Gastroesophageal sphincter (tissue), 4 donors: ENCODE measurements around the gene RIPK4. TPM values are rescaled to one million over a fixed set of nuclear protein-coding genes. Genes with fewer than 3 reads are reported as not detected.

Experiments used
- ATAC-seq: fragments of 150-250 bp; one replicate; pipeline ENCODE4 v1.9.1; 2016; ENCODE audit warnings: mild to moderate bottlenecking, moderate library complexity
- H3K27ac ChIP-seq, 4 donors: fragments of 200-600 bp; sonication (generic) in 3 of 4; 1 replicate in 3 of 4; 2 replicates in 1 of 4; pipeline ENCODE4 v1.5.1; 2016 to 2019
- H3K27me3 ChIP-seq: fragments of 200-600 bp; sonication (generic); one replicate; pipeline ENCODE4 v1.5.1; 2019
- H3K36me3 ChIP-seq, 2 donors: fragments of 200-600 bp; sonication (generic); one replicate each; pipeline ENCODE4 v1.5.1; 2019; ENCODE audit warnings: control low read depth in 1 of 2
- H3K4me1 ChIP-seq, 3 donors: fragments of 200-600 bp; sonication (generic); 1 replicate in 2 of 3; 2 replicates in 1 of 3; pipeline ENCODE4 v1.5.1; 2016 to 2019; ENCODE audit warnings: control low read depth in 2 of 3
- H3K4me3 ChIP-seq, 2 donors: fragments of 200-600 bp; sonication (generic); one replicate each; pipeline ENCODE4 v1.5.1; 2019; ENCODE audit warnings: mild to moderate bottlenecking in 1 of 2, moderate library complexity in 1 of 2
- H3K9me3 ChIP-seq, 3 donors: fragments of 200-600 bp; sonication (generic); one replicate each; pipeline ENCODE4 v1.5.1; 2017 to 2019; ENCODE audit warnings: control low read depth in 2 of 3
- EP300 ChIP-seq: sonication (generic); formaldehyde crosslinking; IDR thresholded peaks from one replicate; pipeline ENCODE4 v1.6.1; 2017; ENCODE audit warnings: antibody characterized with exemption, mild to moderate bottlenecking
- POLR2A ChIP-seq, 2 donors: fragments of 450-650 bp; IDR thresholded peaks; one replicate each; pipeline ENCODE4 v1.6.1; 2017; ENCODE audit warnings: antibody characterized with exemption in 2 of 2, mild to moderate bottlenecking in 2 of 2, moderate library complexity in 1 of 2
- POLR2AphosphoS5 ChIP-seq: sonication (generic); formaldehyde crosslinking; IDR thresholded peaks from one replicate; pipeline ENCODE4 v1.6.1; 2017; ENCODE audit warnings: antibody characterized with exemption
- WGBS, 2 donors: methylation state at CpG; one replicate each; pipeline ENCODE4 v1.1.5; 2018; ENCODE audit warnings: low coverage in 1 of 2; 5-methylcytosine and 5-hydroxymethylcytosine counted together
- total RNA-seq, 4 donors: library from RNA; depleted of rRNA; stranded (reverse); fragments of >200 nt; gene quantifications; one replicate each; pipeline ENCODE4 v1.1.0, GENCODE V29; 2016
- TF ChIP-seq, protein P1 (sequence below), 4 experiments: fragments of 200-600 bp in 2 of 4; fragments of 450-650 bp in 2 of 4; sonication (generic) in 1 of 4; IDR thresholded peaks; one replicate each; pipeline ENCODE4 v1.5.1; 2017 to 2019; ENCODE audit warnings: antibody characterized with exemption in 4 of 4, mild to moderate bottlenecking in 2 of 4, moderate library complexity in 2 of 4

Gene RIPK4
- total RNA-seq, 4 donors from 2014 or later: 0.40 to 5.8 (median 1.5) TPM

DNA sequence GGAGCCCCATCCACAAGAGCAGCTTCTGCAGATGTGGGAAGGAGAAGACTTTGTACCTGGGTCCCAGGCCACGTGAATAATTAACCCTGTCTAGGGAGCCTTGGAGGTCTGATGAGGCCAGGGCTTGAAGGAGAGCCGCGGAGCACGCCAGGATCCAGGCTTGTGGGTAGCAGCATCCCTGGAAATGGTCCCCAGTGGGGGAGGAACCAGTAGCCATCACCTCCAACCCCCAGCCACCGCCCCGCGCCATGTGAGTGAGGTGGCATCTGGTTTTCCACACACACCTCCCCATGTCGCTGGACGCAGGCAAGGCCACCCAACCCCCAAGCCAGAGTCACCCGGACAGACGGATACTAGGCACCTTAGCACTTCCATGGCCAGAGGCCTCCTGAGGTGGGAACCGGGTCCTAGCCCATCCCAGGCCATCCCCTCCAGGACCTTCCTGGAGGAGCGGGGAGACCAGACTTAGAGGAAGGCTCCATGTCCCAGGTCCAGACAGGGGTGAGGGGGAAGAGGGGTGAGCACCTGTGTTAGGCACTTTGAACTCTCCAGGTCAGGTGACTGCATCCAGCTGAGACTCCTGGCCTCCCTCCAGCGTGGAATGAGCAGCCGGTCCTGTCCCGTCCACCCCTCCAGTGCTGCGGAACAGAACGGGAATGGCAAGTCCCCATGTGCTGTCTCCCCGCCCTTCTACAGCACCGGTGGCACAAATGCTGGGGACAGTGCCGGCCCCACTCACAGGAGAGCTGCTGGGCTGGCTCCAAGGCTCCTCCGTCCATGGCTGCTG, 53.2 kb downstream of the RIPK4 start:
- no peak overlapping the region for H3K27ac ChIP-seq
- WGBS, 2 donors: 57% methylated on average over 3 of the region's 22 CpGs; no CpG with 5 or more reads in 1 of the 2 donors

DNA sequence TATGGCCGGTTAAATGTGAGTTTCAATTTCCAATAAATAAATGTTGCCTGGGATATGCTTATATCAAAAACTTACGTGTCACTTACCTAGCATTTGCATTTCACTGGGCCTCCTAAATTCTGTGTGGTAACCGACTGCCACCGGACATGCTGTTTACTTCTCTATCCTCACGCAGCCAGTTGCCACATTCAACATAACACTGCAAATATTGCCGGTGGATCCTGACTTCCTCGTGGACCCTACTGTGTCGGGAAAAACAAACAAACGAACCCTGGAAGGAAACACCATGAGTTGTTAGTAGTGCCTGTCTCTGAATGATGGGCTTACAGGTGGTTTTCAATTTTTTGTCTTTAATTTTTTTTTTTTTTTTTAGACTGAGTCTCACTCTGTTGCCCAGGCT, 54.1 kb downstream of the RIPK4 start:
- ATAC-seq: no peak
- WGBS, 2 donors: 34 to 46% methylated on average over 9 of the region's 9 CpGs
- no peaks in the 10 kb centered on the region for H3K36me3 ChIP-seq
- H3K4me3 ChIP-seq: no peak overlapping the region
- peaks cover 0 to 2% (median 0%) of the 10 kb centered on the region in 3 donors for H3K9me3 ChIP-seq
- no peak overlapping the region for H3K27ac ChIP-seq
- H3K4me1 ChIP-seq: no peaks in the 10 kb centered on the region
- TF ChIP-seq EP300: no peak
- no peak for TF ChIP-seq POLR2A (IDR thresholded peaks at IDR 0.05)
- no peak for TF ChIP-seq POLR2AphosphoS5
- TF ChIP-seq, protein P1, sequence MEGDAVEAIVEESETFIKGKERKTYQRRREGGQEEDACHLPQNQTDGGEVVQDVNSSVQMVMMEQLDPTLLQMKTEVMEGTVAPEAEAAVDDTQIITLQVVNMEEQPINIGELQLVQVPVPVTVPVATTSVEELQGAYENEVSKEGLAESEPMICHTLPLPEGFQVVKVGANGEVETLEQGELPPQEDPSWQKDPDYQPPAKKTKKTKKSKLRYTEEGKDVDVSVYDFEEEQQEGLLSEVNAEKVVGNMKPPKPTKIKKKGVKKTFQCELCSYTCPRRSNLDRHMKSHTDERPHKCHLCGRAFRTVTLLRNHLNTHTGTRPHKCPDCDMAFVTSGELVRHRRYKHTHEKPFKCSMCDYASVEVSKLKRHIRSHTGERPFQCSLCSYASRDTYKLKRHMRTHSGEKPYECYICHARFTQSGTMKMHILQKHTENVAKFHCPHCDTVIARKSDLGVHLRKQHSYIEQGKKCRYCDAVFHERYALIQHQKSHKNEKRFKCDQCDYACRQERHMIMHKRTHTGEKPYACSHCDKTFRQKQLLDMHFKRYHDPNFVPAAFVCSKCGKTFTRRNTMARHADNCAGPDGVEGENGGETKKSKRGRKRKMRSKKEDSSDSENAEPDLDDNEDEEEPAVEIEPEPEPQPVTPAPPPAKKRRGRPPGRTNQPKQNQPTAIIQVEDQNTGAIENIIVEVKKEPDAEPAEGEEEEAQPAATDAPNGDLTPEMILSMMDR (IDR thresholded peaks at IDR 0.05): no peak
- H3K27me3 ChIP-seq: peaks cover 100% of the 10 kb centered on the region

More for the DNA sequence above, 53.2 kb downstream of the RIPK4 start:
- Histone ChIP-seq H3K4me3 (no peak overlapping the region), H3K9me3 (no peaks in the 10 kb centered on the region), H3K36me3 (no peaks in the 10 kb centered on the region), H3K27me3 (peaks cover 95% of the 10 kb centered on the region), H3K4me1 (no peaks in the 10 kb centered on the region)
- TF ChIP-seq, protein P1 (IDR thresholded peaks at IDR 0.05): no peak
- TF ChIP-seq POLR2A (IDR thresholded peaks at IDR 0.05) (no peak), POLR2AphosphoS5 (no peak), EP300 (no peak)
- no peak for ATAC-seq

DNA sequence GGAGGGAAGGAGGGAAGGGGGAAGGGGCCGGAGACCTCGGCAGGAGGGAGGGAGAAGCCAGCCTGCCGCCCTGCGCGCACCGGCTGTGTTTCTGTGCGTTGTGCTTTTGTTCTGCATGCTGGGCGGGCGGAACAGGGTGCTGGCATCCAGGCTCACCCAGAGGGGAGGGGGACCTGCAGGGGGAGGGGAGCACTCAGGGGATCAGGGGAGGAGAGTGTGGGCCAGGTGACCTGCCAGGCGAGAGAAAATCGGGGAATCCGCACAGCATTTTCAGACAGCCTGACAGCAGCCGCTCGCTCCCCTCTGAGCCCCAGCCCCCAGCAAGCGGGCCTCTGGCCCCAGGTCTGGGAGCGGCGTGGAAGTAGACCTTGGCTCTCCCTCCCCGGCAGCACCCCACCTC, 54.7 kb downstream of the RIPK4 start:
- Histone ChIP-seq H3K4me3 (no peak overlapping the region), H3K9me3 (peaks cover 0 to 4% (median 0%) of the 10 kb centered on the region in 3 donors), H3K4me1 (no peaks in the 10 kb centered on the region), H3K36me3 (no peaks in the 10 kb centered on the region), H3K27ac (no peak overlapping the region), H3K27me3 (peaks cover 96% of the 10 kb centered on the region)
- TF ChIP-seq POLR2AphosphoS5 (no peak), EP300 (no peak), POLR2A (IDR thresholded peaks at IDR 0.05) (no peak)
- TF ChIP-seq, protein P1 (IDR thresholded peaks at IDR 0.05): no peak
- 5 to 15% methylated on average over 3 to 10 of the region's 18 CpGs for WGBS, 2 donors
- ATAC-seq: no peak

DNA sequence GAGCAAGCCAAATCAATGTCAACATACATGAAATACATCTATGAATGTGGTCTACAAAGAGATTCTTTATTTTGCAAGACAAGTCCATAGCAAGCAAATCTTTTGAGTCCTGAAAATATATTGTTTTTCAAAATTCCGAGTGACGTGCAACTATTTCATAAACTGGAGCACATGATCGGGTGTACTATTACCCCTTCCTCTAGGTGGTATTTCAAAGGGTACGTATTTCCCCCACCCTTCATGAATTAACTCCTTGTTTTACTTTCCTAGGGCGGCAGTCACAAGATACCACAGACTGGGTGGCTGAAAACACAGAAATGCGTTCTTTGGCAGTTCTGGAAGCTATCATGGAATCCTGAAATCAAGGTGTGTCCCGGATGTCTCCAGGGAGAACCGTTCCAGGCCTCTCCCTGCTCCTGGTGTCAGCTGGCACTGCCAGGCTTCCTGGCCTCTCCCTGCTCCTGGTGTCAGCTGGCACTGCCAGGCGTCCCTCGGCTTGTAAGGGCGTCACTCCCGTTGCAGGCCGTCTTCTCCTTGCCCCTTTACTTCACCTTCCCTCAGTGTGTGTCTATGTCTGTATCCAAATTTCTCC, 55.3 kb downstream of the RIPK4 start:
- Histone ChIP-seq H3K27me3 (peaks cover 89% of the 10 kb centered on the region), H3K4me3 (no peak overlapping the region), H3K4me1 (no peaks in the 10 kb centered on the region), H3K9me3 (peaks cover 0 to 11% (median 0%) of the 10 kb centered on the region in 3 donors), H3K27ac (no peak overlapping the region), H3K36me3 (no peaks in the 10 kb centered on the region)
- ATAC-seq: no peak
- TF ChIP-seq POLR2AphosphoS5 (no peak), POLR2A (IDR thresholded peaks at IDR 0.05) (no peak), EP300 (no peak)
- TF ChIP-seq, protein P1 (IDR thresholded peaks at IDR 0.05): no peak
- WGBS, 2 donors: 61 to 70% methylated on average over 11 to 13 of the region's 13 CpGs

DNA sequence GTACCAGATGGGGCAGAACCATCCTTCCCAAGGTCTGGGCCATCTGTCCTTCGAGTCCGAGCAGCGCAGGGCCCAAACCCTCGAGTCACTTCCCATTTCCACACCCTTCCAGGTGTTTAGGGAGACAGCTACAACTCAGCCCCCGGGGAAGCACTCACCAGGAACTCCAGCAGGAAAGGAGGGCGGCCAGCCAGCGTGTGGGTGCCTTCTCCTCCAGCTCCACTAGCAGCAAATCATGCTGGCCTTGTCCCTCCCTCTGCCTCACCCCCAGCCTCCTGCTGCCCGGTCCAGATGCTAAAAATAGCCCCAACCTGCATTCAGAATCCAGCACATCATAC, 56.1 kb downstream of the RIPK4 start:
- ATAC-seq: no peak
- no peaks in the 10 kb centered on the region for H3K36me3 ChIP-seq
- H3K9me3 ChIP-seq: peaks cover 0 to 14% (median 0%) of the 10 kb centered on the region in 3 donors
- no peak overlapping the region for H3K27ac ChIP-seq
- peaks cover 82% of the 10 kb centered on the region for H3K27me3 ChIP-seq
- no CpG with 5 or more reads among the region's 8 CpGs for WGBS, 2 donors
- no peaks in the 10 kb centered on the region for H3K4me1 ChIP-seq
- TF ChIP-seq, protein P1 (IDR thresholded peaks at IDR 0.05): no peak
- TF ChIP-seq EP300: no peak
- TF ChIP-seq POLR2AphosphoS5: no peak
- TF ChIP-seq POLR2A (IDR thresholded peaks at IDR 0.05): no peak
- no peak overlapping the region for H3K4me3 ChIP-seq
